HCT116 (cell line): Measurements from ENCODE around the gene SAXO2. TPM values are rescaled to one million over a fixed set of nuclear protein-coding genes. Genes with fewer than 3 reads are reported as not detected.

Experiments
- ATAC-seq: fragments of 200-7000 bp; cut with Tn5 transposase; 2 replicates; pipeline ENCODE4 v1.9.1; 2020; ENCODE audit warnings: mild to moderate bottlenecking, moderate library complexity
- BruUV-seq: library from RNA; stranded (reverse); fragments of 400-500 nt; replicated peaks from 2 replicates; lab custom pipeline; 2021; lab: Mats Ljungman, UMichigan
- CTCF ChIA-PET: fragments of 300-600 bp; sonication (Branson Sonifier 250); formaldehyde crosslinking; loops from one replicate; lab custom pipeline; 2021; ENCODE audit warnings: antibody characterized with exemption; lab: Charles Lee
- POLR2A ChIA-PET: fragments of 300-600, 350-600 bp; sonication (Branson Sonifier 250); formaldehyde crosslinking; loops from one replicate; lab custom pipeline; 2021; ENCODE audit warnings: antibody characterized with exemption; lab: Charles Lee
- RAD21 ChIA-PET, 2 experiments: fragments of 300-600 bp; sonication (Branson Sonifier 250); formaldehyde crosslinking; loops; one replicate each; lab custom pipeline; 2023; ENCODE audit warnings: low total read pairs in 2 of 2; ENCODE audit not compliant: uncharacterized antibody in 2 of 2, unreplicated experiment in 2 of 2, low non-redundant PET in 1 of 2; lab: Charles Lee
- DNase-seq: peaks from one replicate; pipeline ENCODE4 v3.0.0-alpha.2; 2010; ENCODE audit warnings: low read depth, low spot score
- H2AFZ ChIP-seq: fragments of 200-600 bp; shearing (Covaris generic), sonication (generic); 2 replicates; pipeline ENCODE4 v1.6.1; 2017; ENCODE audit warnings: low read depth, mixed run types, mixed read lengths, antibody characterized with exemption, low read length; ENCODE audit not compliant: poor library complexity, severe bottlenecking
- H3K27ac ChIP-seq: 2 replicates; pipeline ENCODE4 v1.5.1; 2012; ENCODE audit warnings: low read depth, low read length
- H3K27me3 ChIP-seq: fragments of 200-600 bp; sonication (generic); 2 replicates; pipeline ENCODE4 v1.6.1; 2016; ENCODE audit warnings: mixed run types, low read length, mixed read lengths; ENCODE audit not compliant: insufficient read depth
- H3K36me3 ChIP-seq, 2 experiments: fragments of 200-500 bp in 1 of 2; fragments of 200-600 bp in 1 of 2; sonication (Bioruptor generic) in 1 of 2; sonication (generic) in 1 of 2; 2 replicates each; pipeline versions ENCODE4 v1.5.1 to v1.6.1; 2014 to 2016; ENCODE audit warnings: low read length in 2 of 2, inconsistent platforms in 1 of 2, mixed read lengths in 1 of 2, mixed run types in 1 of 2; ENCODE audit not compliant: insufficient read depth in 2 of 2, control insufficient read depth in 1 of 2
- H3K4me1 ChIP-seq, 2 experiments: fragments of 200-600 bp in 1 of 2; sonication (generic) in 1 of 2; 2 replicates each; pipeline versions ENCODE4 v1.5.1 to v1.6.1; 2012 to 2017; ENCODE audit warnings: low read length in 2 of 2, inconsistent platforms in 1 of 2, mild to moderate bottlenecking in 1 of 2, mixed read lengths in 1 of 2, mixed run types in 1 of 2, moderate library complexity in 1 of 2; ENCODE audit not compliant: insufficient read depth in 2 of 2, control insufficient read depth in 1 of 2
- H3K4me2 ChIP-seq: fragments of 200-600 bp; sonication (generic); 2 replicates; pipeline ENCODE4 v1.6.1; 2017; ENCODE audit warnings: mixed run types, low read length, mixed read lengths
- H3K4me3 ChIP-seq, 2 experiments: fragments of 200-600 bp in 1 of 2; sonication (generic) in 1 of 2; replicated peaks in 1 of 2; 2 replicates each; pipeline ENCODE4 v1.5.1; 2011 to 2016; ENCODE audit warnings: low read length in 2 of 2, control low read depth in 1 of 2, low read depth in 1 of 2, mild to moderate bottlenecking in 1 of 2, mixed read lengths in 1 of 2, mixed run types in 1 of 2
- H3K79me2 ChIP-seq: fragments of 200-600 bp; sonication (generic); 2 replicates; pipeline ENCODE4 v1.6.1; 2017; ENCODE audit warnings: mild to moderate bottlenecking, mixed run types, low read length, moderate library complexity, mixed read lengths; ENCODE audit not compliant: insufficient read depth
- H3K9ac ChIP-seq: fragments of 200-600 bp; sonication (generic); 2 replicates; pipeline ENCODE4 v1.6.1; 2016; ENCODE audit warnings: low read length, mixed read lengths
- H3K9me2 ChIP-seq: fragments of 200-600 bp; sonication (generic), shearing (Covaris generic); 2 replicates; pipeline ENCODE4 v1.6.1; 2017; ENCODE audit warnings: mixed run types, mild to moderate bottlenecking, moderate library complexity; ENCODE audit not compliant: insufficient read depth
- H3K9me3 ChIP-seq, 2 experiments: fragments of 200-500 bp in 1 of 2; fragments of 200-600 bp in 1 of 2; sonication (Bioruptor generic) in 1 of 2; sonication (generic) in 1 of 2; 2 replicates each; pipeline ENCODE4 v1.6.1; 2014 to 2017; ENCODE audit warnings: low read length in 2 of 2, mixed read lengths in 2 of 2, inconsistent platforms in 1 of 2, low read depth in 1 of 2, mild to moderate bottlenecking in 1 of 2, mixed run types in 1 of 2, moderate library complexity in 1 of 2; ENCODE audit not compliant: control insufficient read depth in 1 of 2, insufficient read depth in 1 of 2
- H4K20me1 ChIP-seq: fragments of 200-600 bp; sonication (generic), shearing (Covaris generic); 2 replicates; pipeline ENCODE4 v1.6.1; 2017; ENCODE audit warnings: mixed run types, mild to moderate bottlenecking, moderate library complexity; ENCODE audit not compliant: insufficient read depth
- ATF3 ChIP-seq: IDR thresholded peaks from 2 replicates; pipeline ENCODE4 v1.6.1; 2012
- CBX3 ChIP-seq: IDR thresholded peaks from 2 replicates; pipeline ENCODE4 v1.6.1; 2012; ENCODE audit warnings: low read depth
- CEBPB ChIP-seq: IDR thresholded peaks from 2 replicates; pipeline ENCODE4 v1.6.1; 2012; ENCODE audit warnings: low read depth
- CTCF ChIP-seq, 3 experiments: fragments of 200-600 bp in 1 of 3; sonication (generic) in 1 of 3; IDR thresholded peaks in 2 of 3; conservative IDR thresholded peaks in 1 of 3; 2 replicates each; pipeline ENCODE4 v1.5.1; 2012 to 2017; ENCODE audit warnings: low read depth in 2 of 3, low read length in 2 of 3, antibody characterized with exemption in 1 of 3, borderline replicate concordance in 1 of 3, control low read depth in 1 of 3, mild to moderate bottlenecking in 1 of 3, mixed read lengths in 1 of 3, mixed run types in 1 of 3, moderate library complexity in 1 of 3; ENCODE audit not compliant: insufficient read depth in 1 of 3
- EGR1 ChIP-seq: IDR thresholded peaks from 2 replicates; pipeline ENCODE4 v1.6.1; 2012; ENCODE audit warnings: low read depth
- ELF1 ChIP-seq: IDR thresholded peaks from 2 replicates; pipeline ENCODE4 v1.6.1; 2012; ENCODE audit warnings: low read depth, borderline replicate concordance
- EZH2 ChIP-seq: fragments of 200-600 bp; sonication (generic); IDR thresholded peaks from 2 replicates; pipeline ENCODE4 v1.6.1; 2017; ENCODE audit warnings: antibody characterized with exemption, mixed run types
- MAX ChIP-seq: IDR thresholded peaks from 2 replicates; pipeline ENCODE4 v1.6.1; 2012
- POLR2AphosphoS5 ChIP-seq: IDR thresholded peaks from 2 replicates; pipeline ENCODE4 v1.6.1; 2011; ENCODE audit warnings: mild to moderate bottlenecking, low read depth, low read length, moderate library complexity
- RAD21 ChIP-seq: IDR thresholded peaks from 2 replicates; pipeline ENCODE4 v1.6.1; 2012; ENCODE audit warnings: low read depth, mild to moderate bottlenecking
- SP1 ChIP-seq: IDR thresholded peaks from 2 replicates; pipeline ENCODE4 v1.6.1; 2012; ENCODE audit warnings: low read depth
- SRF ChIP-seq: IDR thresholded peaks from 2 replicates; pipeline ENCODE4 v1.6.1; 2012; ENCODE audit warnings: low read depth
- TCF7L2 ChIP-seq: IDR thresholded peaks from 2 replicates; pipeline ENCODE4 v1.7.0; 2011; ENCODE audit warnings: borderline replicate concordance, inconsistent platforms; ENCODE audit not compliant: insufficient read depth, insufficient read length; ENCODE audit errors: extremely low read depth
- YY1 ChIP-seq: IDR thresholded peaks from 2 replicates; pipeline ENCODE4 v1.6.1; 2011; ENCODE audit warnings: low read length, low read depth, moderate library complexity, mild to moderate bottlenecking; ENCODE audit not compliant: insufficient replicate concordance; ENCODE audit errors: extremely low read depth
- ZBTB33 ChIP-seq: IDR thresholded peaks from 2 replicates; pipeline ENCODE4 v1.6.1; 2011; ENCODE audit warnings: mild to moderate bottlenecking, low read length, moderate library complexity; ENCODE audit not compliant: insufficient replicate concordance; ENCODE audit errors: extremely low read depth
- ZFX ChIP-seq: fragments of 450-650 bp; IDR thresholded peaks from 2 replicates; pipeline ENCODE4 v1.6.1; 2017
- intact Hi-C: fragments of 100-400 bp; cut with micrococcal nuclease; formaldehyde crosslinking; loops from 2 replicates; pipeline ENCODE4 v1.10.0; 2022
- total RNA-seq: library from RNA; stranded (reverse); gene quantifications from one replicate; pipeline ENCODE4 v1.2.1, GENCODE V29; 2021; ENCODE audit not compliant: unreplicated experiment

SAXO2 gene
- total RNA-seq, 1 experiment from 2014 or later: 5.7 TPM

- H3K9ac ChIP-seq: no peak overlapping the region
- intact Hi-C loops: no loop called here
- no peak overlapping the region for H3K4me2 ChIP-seq
- H4K20me1 ChIP-seq: no peaks in the 10 kb centered on the region
- H3K79me2 ChIP-seq: no peaks in the 10 kb centered on the region
- no TSS peak for BruUV-seq
- H3K27me3 ChIP-seq: no peaks in the 10 kb centered on the region
- no peak overlapping the region for H3K4me3 ChIP-seq
- H3K27ac ChIP-seq: no peak overlapping the region
- POLR2A ChIA-PET: no interaction called here
- H3K36me3 ChIP-seq: no peaks in the 10 kb centered on the region
- CTCF ChIA-PET: no interaction called here
- no peak for ATAC-seq
- no peaks in the 10 kb centered on the region for H3K4me1 ChIP-seq
- TF ChIP-seq ZBTB33: no peak
- TF ChIP-seq EGR1: no peak
- no peak for TF ChIP-seq CTCF (IDR thresholded peaks at IDR 0.05 in 2 of 3, conservative IDR thresholded peaks at IDR 0.05 in 1 of 3; ENCODE audit: borderline replicate concordance in 1 of 3, insufficient read depth in 1 of 3, low read depth in 2 of 3, low read length in 2 of 3)
- no peak for TF ChIP-seq ZFX
- TF ChIP-seq RAD21: no peak
- no peak for TF ChIP-seq YY1
- no peak for TF ChIP-seq SP1
- no peak for TF ChIP-seq CBX3
- TF ChIP-seq TCF7L2: no peak
- TF ChIP-seq SRF: no peak
- TF ChIP-seq ATF3: no peak
- no peak for TF ChIP-seq ELF1
- TF ChIP-seq EZH2: no peak
- no peak for TF ChIP-seq POLR2AphosphoS5
- no peak for TF ChIP-seq MAX
- no peak for TF ChIP-seq CEBPB
- TF ChIP-seq, all 23 proteins: peak for 0
- H3K9me3 ChIP-seq: no peaks in the 10 kb centered on the region
- no peaks in the 10 kb centered on the region for H3K9me2 ChIP-seq
- DNase-seq: no peak
- H2AFZ ChIP-seq: no peak overlapping the region
- RAD21 ChIA-PET: no interaction called here
These were observed 50.1 kb downstream of the SAXO2 start for GRCh38 chr15:82312586-82313349.
